ENCODE measurements around the gene CCSER2.
A peak's percentile ranks its signal among the peaks of the same experiment; 100 is the strongest.
"Not testable (repeated sequence)": the region's sequence is repeated elsewhere in the genome, so short reads cannot be mapped to it uniquely, and the experiment has no call there.

The CCSER2 gene, protein sequence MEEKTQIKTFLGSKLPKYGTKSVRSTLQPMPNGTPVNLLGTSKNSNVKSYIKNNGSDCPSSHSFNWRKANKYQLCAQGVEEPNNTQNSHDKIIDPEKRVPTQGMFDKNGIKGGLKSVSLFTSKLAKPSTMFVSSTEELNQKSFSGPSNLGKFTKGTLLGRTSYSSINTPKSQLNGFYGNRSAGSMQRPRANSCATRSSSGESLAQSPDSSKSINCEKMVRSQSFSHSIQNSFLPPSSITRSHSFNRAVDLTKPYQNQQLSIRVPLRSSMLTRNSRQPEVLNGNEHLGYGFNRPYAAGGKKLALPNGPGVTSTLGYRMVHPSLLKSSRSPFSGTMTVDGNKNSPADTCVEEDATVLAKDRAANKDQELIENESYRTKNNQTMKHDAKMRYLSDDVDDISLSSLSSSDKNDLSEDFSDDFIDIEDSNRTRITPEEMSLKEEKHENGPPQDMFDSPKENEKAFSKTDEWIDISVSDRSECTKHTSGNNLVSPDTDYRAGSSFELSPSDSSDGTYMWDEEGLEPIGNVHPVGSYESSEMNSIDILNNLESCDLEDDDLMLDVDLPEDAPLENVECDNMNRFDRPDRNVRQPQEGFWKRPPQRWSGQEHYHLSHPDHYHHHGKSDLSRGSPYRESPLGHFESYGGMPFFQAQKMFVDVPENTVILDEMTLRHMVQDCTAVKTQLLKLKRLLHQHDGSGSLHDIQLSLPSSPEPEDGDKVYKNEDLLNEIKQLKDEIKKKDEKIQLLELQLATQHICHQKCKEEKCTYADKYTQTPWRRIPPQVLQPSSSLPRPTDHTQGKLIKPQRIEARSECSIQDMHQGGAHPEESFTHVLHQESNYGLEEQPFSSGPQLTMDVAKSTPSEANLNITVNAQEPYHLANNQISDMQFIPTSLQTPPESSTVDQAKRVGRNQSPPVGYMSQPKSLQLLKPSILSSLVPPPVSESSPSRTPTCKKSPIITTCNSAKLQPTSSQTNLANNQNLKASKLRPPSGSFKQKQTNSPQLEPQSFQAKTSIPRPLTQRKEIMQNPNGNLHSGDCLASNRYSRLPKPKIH

DNA sequence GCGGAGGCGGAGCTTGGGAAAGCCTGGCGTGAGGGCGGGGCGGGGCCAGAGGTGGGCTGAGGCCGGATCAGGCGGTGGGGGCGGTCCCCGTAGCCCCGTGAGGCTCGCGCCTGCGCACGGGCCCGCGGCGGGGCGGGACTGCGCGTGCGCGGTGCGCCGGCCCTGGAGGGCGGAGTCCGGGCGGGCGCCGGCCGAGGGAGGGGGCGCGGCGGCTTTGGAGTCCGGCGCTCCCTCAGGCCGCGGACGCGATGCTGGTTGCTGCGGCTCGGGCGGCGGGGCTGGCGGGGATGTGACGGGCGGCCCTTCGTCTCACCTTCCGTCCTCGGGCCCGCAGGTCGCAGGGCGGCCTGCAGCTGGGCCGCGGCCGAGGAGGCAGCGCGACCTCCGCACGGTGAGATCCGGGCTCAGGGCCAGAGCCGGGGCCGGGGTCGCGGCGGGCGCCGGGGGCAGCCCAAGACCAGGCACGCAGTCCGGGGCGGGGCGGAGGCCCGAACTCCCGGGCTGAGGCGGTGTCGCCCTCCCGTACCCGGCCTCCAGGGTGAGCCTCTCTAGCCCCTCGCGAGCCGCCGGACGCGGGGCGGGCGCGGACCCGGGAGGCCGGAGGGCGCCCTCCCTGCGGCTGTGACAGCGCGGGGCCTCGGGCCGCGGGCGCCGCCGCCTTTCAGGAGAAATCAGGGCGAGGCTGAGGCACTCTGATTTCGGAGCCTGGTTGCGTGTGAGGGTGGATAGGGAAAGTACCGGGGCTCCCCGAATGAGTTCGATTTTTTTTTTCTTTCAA is at the start of gene CCSER2:
Gene CCSER2 (plus strand): TSS at position 172 of the 778 bp plus-strand sequence. CDS start 42,464 bp downstream, outside the sequence.
- peak; percentile 90 for DNase-seq (ENCODE audit: low read depth)

DNA sequence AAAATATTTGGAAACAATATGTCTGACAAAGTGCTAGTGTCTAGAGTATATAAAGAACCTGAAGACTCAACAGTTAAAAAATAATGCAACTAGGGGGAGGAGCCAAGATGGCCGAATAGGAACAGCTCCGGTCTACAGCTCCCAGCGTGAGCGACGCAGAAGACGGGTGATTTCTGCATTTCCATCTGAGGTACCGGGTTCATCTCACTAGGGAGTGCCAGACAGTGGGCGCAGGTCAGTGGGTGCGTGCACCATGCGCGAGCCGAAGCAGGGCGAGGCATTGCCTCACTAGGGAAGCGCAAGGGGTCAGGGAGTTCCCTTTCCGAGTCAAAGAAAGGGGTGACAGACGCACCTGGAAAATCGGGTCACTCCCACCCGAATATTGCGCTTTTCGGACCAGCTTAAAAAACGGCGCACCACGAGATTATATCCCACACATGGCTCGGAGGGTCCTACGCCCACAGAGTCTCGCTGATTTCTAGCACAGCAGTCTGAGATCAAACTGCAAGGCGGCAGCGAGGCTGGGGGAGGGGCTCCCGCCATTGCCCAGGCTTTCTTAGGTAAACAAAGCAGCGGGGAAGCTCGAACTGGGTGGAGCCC is 48.4 kb upstream of the CCSER2 start:
- not testable (repeated sequence) for DNase-seq (ENCODE audit: low read depth)

DNA sequence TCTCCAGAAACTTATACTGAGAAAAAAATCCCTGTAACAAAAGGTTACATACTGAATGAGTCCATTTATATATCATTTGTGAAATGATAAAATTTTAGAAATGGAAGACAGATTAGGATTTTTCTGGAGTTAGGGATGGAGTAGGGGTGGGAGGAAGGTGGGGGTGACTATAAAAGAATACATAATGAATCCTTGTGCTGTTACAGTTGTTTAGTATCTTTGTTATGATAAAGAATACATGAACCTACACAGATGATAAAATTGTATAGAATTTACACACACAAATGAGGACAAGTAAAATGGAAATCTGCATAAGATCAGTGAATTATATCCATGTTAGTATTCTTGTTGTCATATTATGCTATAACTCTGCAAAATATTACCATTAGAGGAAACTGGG is 41.7 kb upstream of the CCSER2 start:
- no peak for DNase-seq (ENCODE audit: low read depth)

DNA sequence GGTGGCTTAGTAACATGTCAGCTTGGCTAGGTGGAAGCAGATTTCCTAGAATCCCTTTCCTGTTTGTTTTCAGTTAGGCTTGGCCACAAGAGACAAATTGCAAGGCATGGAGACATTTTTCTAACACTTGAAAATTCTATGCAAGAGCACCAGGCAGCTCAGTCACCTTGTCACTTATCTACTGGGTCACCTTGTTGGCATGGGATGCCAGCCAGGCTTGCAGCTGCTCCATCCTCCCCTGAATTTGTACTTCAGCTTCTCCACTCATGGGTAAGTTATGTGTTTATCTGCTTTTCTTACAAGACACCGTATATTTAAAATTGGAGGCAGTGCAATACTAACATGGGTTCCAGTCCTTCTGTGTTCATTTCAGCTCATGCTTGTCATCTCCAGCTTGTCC is 40.2 kb upstream of the CCSER2 start:
- no peak for DNase-seq (ENCODE audit: low read depth)

DNA sequence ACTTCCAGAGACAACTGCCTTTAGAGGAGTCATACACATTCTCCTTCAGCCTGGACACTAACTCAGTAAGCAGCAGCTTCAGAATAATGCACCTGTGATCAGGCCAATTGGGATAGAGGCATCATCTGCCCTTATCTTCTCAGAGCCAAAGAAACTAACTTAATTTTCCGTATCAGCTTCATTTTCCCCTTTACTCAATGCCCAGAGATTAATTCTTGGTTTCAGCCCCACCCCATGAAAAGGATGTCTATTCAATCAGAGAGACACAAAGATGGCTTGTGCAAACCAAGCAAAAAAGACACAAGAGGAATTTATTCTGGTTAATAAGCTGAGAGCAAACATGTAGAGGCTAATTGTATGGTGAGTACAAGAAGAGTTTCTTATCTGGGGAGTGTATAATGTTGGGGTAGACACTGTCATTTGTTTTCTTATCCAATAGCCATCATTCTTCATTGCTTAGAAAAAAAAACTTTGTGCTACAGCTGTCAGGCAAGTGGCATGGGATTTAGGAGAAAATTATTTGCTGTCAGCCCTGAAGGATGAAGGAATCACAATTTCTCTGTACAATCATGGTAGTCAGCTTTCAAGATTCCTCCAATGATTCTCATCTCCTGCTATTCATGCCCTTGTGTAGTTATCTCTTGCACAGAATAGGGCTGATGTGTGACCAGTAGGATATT is 38.7 kb upstream of the CCSER2 start:
- DNase-seq (ENCODE audit: low read depth) = no peak

DNA sequence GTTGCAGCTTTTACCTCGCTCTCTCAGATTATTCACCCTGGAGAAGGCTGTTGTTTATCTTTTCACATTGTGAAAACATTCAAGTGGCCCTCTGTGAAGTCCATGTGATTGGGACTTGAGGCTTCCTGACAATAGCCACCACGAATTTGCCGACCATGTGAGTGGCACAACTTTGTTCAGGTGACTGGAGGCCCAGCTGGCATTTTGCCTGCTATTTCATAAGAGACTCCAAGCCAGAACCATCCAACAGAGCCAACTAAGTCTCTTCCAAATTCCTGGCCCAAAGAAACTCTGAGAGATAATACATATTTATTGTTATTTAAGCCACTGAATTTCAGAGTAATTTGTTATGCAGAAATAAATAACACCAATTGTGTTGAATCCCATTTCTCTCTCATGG is 38.2 kb upstream of the CCSER2 start:
- no peak for DNase-seq (ENCODE audit: low read depth)

DNA sequence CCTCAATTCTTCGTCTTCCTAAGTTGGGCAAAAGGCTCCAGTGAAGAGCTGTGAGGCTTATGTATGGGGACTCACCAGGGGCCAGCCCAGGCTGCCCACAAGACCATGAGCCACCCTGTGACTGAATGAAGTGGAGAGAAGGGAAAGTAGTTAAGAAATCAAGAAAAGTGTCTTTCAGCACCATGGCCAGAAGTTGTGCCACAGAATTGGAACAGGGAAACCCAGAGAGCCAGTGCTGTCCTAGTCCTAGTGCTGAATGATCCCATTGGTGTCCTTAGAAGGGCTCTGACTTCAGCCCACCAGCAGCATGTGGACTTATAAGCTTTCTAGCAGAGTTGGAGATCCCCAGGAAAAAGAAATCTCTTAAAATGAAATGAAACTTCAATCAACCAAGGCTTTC is 37.0 kb upstream of the CCSER2 start:
- no peak for DNase-seq (ENCODE audit: low read depth)

DNA sequence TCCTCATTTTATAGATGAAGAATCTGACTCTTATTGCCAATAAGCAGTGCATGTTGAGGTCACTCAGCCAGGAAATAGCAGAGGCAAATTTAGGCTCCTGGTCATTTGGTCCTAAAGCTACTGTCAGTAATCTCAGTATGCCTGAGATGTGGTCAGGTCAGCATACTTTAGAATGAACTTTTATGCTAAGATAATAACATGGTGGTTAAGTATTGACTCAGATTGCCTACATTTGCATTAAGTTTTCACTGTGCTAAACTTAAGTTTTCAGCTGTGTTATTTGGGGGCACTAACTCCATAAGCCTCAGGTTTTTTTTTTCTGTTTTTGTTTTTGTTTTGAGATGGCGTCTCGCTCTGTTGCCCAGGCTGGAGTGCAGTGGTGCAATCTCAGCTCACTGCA is 35.9 kb upstream of the CCSER2 start:
- DNase-seq (ENCODE audit: low read depth) = no peak

DNA sequence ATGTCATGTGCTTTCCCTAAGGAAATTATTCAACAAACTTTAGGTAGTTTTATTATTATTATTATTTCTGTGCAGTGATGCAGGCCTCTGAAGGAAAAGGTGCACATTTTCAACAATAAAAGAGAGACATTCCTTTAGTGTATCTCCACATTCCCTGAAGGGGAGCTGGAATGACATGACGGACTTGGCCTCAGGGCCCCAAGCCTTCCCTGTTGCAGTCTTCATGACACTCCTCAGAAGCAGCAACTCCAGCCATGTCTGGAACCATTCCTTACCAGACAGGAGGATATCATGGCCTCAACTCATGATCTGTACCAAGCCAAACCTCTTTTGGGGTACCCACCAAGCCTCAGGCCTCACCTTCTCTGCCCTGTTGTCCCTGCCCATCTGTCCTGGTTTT is 35.2 kb upstream of the CCSER2 start:
- DNase-seq (ENCODE audit: low read depth) = no peak

DNA sequence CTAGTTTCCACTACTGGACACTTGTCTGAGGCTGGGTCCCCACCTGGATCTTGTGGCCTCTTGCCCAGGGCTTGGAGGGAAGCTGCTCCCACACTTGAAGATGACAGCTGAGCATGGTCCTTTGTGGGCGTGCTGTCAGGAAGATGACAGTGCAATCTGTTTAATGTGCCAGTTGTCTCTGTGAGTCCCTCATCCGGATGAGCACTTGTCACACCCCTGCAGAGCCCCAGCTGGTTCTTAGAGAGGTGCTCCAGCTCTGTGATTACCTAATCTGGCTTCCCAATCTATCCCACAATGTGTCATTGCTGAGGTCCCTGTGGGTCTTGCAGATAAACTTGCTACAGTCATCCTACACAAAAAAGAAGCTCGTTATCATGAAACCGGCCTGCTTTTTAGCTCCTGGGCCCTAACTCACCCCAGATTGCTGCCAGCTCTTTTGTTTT is 34.8 kb upstream of the CCSER2 start:
- DNase-seq (ENCODE audit: low read depth) = no peak

DNA sequence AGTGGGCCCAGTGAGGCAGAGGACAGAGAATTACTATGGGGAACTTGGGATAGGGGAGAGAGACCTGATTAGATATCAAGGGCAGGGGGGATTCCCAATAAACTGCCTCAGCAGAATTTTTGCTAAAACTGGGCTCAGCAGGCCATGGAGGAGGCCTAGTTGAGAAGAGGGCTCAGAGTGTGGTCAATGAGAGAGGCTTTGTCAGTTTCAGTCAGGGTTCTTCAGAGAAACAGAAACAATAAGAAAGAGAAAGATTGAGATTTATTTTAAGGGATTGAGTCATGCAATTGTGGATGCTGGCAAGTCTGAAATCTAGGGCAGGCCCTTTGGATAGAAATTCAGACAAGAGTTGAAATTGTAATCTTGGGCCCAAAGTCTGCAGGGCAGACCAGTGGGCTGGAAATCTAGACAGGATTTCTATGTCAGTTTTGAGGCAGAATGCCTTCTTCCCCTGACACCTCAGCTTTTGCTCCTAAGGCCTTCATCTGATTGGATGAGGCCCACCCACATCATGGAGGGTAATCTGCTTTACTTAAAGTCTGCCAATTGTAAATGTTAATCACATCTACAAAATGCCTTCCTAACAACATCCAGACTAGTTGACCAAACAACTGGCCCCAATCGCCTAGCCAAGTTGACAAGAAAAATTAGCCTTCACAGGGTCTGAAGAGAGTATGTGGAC is 33.5 kb upstream of the CCSER2 start:
- DNase-seq (ENCODE audit: low read depth) = no peak

DNA sequence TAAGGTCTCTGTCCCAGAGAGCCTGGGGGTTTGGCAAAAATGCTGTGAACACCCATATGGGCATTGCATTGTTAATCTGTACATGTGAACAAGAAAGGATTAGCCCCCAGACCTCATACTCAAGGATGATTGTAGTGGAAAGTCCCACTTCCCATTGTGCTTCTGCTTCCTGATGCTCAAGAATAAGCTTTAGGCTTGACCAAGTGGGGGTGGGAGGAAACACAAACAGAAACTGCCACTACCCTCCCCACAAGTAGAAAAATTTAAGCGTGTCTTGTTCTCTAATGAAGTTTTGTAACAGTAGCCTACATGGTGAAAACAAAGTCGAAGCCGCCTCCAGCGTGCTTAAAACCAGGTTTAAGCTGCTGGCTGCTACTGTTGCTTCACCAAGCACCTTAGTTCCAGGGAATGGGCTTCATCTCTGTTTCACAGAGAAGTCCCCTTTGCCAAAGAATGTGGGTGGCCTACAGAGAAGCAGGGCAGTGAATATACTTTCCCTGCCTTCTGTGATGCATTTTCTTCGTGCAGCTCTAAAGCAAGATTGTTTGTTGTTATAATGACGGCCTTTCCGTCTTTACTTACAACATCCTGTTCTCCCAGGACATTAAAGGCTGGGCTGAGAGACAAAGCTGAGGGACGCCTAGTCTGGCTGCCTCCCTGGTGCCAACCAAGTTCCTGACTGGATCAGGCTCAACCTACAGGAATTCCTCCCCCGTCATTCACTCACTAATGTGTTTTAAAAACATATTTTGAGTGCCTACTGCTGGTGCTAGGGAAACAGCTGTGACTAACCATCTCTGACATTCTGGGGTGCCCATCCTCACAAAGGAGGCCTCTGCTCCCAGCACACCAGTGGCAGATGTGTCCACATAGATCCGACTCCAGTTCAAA is 32.1 kb upstream of the CCSER2 start:
- DNase-seq (ENCODE audit: low read depth) = no peak

DNA sequence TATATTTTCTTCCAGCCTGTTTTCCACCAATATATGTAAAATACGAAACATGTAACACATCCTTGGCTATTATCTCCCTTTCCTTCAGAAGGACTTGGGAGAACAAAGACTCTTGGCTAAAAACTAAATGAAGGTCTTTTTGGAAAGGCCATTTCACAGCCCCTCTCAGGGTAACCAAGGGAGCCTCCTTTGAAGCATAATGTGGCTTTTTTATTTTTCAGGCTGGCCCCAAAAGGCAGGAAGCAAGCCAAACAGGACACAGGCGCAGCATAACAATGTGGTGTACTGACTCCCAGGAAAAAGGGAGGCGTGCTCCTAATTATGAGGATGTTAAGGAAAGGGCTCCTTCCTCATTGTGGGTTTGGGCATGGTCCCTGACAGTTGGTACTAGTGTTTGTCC is 30.3 kb upstream of the CCSER2 start:
- no peak for DNase-seq (ENCODE audit: low read depth)

DNA sequence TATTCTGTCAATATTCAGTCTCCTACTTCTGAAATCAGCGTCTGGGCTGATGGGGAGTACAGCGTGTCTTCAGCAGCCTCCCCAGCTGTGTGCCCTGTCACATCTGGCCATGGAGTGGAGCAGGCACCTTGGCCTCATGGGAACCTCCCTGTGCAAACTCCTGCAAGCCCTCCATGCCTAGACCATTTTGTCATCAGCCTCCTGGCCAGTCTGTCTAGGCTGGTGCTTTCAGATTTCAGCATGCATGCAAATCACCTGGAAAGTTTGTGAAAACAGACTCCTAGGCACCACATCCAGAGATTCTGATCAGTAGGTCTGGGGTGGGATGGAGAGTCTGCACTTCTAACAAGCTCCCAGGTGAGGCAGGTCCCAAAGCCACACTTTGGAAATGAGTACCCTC is 26.2 kb upstream of the CCSER2 start:
- no peak for DNase-seq (ENCODE audit: low read depth)

DNA sequence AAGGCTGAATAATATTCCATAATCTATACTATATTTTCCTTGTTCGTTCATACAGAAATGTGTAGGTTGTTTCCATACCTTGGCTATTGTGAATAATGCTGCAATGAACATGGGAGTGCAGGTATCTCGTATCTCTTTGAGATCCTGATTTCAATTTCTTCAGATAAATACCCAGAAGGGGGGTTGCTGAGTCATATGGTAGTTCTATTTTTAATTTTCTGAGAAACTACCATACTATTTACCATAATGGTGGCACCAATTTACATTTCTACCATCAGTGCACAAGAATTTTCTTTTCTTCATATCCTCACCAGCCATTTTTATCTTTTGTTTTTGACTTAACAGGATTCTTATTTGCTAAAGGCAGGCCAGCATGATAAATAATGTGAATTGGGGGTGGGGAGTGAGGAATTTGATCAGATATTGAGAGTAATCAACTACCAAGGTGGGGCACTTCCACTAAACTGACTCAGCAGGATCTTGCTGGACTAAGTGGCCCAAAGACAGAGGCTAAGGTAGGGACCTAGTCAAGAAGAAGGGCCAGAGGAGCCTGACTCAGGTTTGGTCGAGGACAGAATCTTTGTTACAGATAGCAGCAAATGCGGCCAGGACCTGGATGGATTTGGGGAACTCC is 21.5 kb upstream of the CCSER2 start:
- DNase-seq (ENCODE audit: low read depth) = no peak

DNA sequence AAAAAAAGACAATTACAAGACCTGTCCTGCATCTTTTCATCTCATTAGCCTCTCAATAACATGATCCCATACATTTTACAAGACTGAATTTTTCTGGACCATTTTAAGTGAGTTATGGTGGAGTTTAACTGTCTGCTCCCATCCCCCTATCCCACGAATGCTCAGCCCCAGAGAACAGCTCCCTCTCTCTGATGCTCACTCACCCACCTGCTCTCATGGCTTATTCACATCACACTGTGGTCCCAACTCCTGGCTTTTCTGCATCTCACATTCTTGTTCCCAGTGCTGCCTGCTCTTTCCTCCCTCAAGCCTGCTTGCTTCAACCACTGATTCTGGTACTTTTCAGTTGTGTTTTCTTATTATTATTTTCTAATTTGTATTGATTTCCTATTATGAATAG is 20.4 kb upstream of the CCSER2 start:
- no peak for DNase-seq (ENCODE audit: low read depth)

DNA sequence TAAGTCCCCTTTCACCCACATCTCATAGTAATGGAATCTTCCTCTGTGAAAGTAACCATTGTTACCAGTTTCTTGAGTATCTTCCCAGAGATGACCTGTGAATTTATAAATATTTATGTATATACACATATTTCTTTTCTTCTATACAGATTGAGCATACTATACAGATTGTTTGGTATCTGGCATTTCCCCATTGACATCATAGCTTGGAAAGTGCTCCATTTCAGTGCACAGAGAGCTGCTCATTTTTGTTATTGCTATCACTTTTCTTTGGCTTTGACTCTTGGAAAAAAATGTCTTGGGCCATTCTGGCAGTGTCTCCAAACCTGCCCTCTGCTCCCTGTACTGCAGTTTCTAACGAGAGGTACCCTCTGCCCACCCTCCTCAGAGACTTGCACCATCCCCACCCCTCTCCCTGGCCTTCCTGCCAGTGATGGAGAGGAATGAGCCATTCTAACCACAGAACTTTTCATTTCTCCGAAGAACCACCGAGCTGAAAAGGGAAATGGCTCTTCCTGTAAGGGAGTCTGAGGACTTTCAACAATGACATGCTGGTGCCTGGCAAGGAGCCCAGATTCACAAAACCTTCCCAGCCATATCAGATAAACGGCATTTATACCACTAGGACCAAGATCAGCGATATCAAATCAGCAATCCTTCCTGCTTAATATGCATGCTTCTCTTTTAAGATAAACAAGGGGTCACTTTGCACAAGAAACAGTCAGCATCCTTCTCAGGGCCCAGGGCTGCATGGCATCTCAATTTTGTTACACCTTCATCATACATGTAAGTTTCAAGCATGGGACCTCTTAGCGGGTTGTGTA is 19.7 kb upstream of the CCSER2 start:
- DNase-seq (ENCODE audit: low read depth) = no peak

DNA sequence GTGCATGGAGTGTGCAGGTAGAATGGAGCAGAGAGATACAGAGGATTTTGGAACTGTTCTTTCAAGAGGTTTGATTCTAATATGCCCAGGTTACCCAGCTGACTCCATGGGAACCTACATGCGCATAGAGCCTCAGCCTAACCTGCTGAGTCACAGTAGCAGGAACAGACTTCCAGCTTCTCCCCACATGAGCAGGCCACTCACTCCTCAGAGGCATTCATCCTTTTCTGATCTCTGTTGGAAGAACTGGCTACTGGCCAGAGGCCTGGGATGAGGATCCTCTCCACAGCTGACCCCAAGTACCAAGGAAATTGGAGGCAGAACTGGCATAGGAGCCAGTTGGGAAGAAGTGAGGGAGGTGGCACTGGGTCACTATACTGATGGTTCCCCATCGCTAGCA is 17.9 kb upstream of the CCSER2 start:
- no peak for DNase-seq (ENCODE audit: low read depth)
